HG02970 (cell line): ENCODE results near the gene IRF3.

Source experiments
- ATAC-seq: cut with Tn5 transposase; IDR thresholded peaks from one replicate; pipeline ENCODE4 v1.9.1; 2021; ENCODE audit warnings: mild to moderate bottlenecking, moderate library complexity, moderate number of reproducible peaks; ENCODE audit not compliant: unreplicated experiment, low FRiP score

The IRF3 gene

GRCh38 chr19:49688531-49689132 lies 23.0 kb upstream of the IRF3 start:
- no peak for ATAC-seq

GRCh38 chr19:49687566-49688316 lies 22.1 kb upstream of the IRF3 start:
- ATAC-seq: no peak

GRCh38 chr19:49687150-49687549 lies 21.5 kb upstream of the IRF3 start:
- no peak for ATAC-seq

- ATAC-seq: no peak
These were observed 20.9 kb upstream of the IRF3 start for GRCh38 chr19:49686503-49687088.

- no peak for ATAC-seq
These were observed 20.2 kb upstream of the IRF3 start for GRCh38 chr19:49685845-49686332.

- ATAC-seq: no peak
These were observed 19.4 kb upstream of the IRF3 start for GRCh38 chr19:49684983-49685553.

GRCh38 chr19:49684251-49684982 lies 18.8 kb upstream of the IRF3 start:
- ATAC-seq: no peak

GRCh38 chr19:49683814-49684250 lies 18.2 kb upstream of the IRF3 start:
- ATAC-seq: no peak

- no peak for ATAC-seq
These were observed 16.6 kb upstream of the IRF3 start for GRCh38 chr19:49682274-49682673.

GRCh38 chr19:49681830-49682229 lies 16.2 kb upstream of the IRF3 start:
- no peak for ATAC-seq

- no peak for ATAC-seq
These were observed 15.0 kb upstream of the IRF3 start for GRCh38 chr19:49680421-49681351.

- no peak for ATAC-seq
These were observed 14.2 kb upstream of the IRF3 start for GRCh38 chr19:49679771-49680413.

- no peak for ATAC-seq
These were observed 13.5 kb upstream of the IRF3 start for GRCh38 chr19:49678985-49679770.

- no peak for ATAC-seq
These were observed 12.4 kb upstream of the IRF3 start for GRCh38 chr19:49677901-49678674.

GRCh38 chr19:49677231-49677900 lies 11.7 kb upstream of the IRF3 start, which contains the start of gene PRMT1:
Gene PRMT1, plus strand, starts transcription at chr19:49677271. Its CDS starts 10 bp downstream, at chr19:49677281.
- ATAC-seq: no peak

GRCh38 chr19:49676784-49677230 lies 11.2 kb upstream of the IRF3 start:
- peak; percentile 67 for ATAC-seq
